VCaP (cell line): ENCODE measurements around the gene TAF9B.
"Not testable (repeated sequence)": the region's sequence is repeated elsewhere in the genome, so short reads cannot be mapped to it uniquely, and the experiment has no call there.

Experiments
- H3K27ac ChIP-seq: fragments of 450-650 bp; 2 replicates; pipeline ENCODE4 v1.5.1; 2017
- TF ChIP-seq, protein P1 (sequence below): fragments of 450-650 bp; conservative IDR thresholded peaks from 2 replicates; pipeline ENCODE4 v1.5.1; 2017; ENCODE audit warnings: mild to moderate bottlenecking, moderate library complexity

TAF9B gene

DNA sequence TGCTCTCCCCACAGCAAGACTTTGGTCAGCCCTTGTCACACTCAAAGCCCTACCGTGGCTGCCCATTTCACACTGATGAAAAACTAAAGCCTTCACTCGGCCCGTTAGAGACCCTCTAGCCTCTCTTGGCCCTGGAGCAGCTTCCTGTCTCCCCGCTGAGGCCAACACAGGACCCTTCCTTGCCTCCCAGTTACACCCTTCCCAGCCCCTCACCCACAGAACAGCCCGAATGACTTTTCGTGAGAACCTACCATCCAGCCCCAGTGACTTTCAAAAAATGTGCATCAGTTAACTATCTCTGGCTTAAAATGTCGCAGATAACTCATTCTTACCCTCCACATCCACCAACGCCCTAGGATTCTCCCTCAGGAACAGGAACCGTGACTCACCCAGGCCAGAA is 756 bp upstream of the TAF9B start:
- TF ChIP-seq, protein P1, sequence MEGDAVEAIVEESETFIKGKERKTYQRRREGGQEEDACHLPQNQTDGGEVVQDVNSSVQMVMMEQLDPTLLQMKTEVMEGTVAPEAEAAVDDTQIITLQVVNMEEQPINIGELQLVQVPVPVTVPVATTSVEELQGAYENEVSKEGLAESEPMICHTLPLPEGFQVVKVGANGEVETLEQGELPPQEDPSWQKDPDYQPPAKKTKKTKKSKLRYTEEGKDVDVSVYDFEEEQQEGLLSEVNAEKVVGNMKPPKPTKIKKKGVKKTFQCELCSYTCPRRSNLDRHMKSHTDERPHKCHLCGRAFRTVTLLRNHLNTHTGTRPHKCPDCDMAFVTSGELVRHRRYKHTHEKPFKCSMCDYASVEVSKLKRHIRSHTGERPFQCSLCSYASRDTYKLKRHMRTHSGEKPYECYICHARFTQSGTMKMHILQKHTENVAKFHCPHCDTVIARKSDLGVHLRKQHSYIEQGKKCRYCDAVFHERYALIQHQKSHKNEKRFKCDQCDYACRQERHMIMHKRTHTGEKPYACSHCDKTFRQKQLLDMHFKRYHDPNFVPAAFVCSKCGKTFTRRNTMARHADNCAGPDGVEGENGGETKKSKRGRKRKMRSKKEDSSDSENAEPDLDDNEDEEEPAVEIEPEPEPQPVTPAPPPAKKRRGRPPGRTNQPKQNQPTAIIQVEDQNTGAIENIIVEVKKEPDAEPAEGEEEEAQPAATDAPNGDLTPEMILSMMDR = no peak
- peak overlapping the region; percentile 74 for H3K27ac ChIP-seq

DNA sequence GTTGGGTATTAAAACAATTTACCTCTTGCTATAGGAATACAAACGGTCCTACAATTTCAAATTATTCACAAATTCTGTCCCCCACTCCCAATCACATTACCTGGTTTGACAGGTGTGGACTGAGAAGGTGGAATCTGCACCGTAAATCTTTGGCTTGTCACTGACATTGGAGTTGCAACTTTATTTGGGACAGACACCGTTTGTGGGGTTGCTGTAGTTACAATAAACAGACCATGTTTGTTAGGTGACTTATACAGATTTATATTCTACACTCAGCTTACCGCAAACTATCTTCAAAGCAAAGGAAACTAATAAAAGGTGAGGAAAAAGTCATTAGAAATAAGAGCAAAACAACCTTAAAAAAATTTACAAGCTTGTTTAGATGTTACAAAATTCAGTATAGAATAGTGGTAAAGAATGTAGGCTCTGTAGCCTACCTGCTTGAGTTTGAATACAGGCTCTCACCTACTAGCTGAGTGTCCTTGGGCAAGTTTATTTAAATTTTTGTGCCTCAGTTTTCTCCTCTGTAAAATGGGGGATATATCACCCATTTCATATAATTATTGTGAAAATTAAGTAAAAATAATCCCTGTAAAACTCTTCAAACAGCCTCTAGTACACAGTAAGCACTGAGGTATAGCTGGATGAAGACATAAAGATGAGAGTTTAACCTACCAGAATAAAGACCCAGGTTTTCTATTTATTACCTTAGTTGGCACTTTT is 6.1 kb downstream of the TAF9B start:
- no peak overlapping the region for H3K27ac ChIP-seq
- TF ChIP-seq, protein P1 = no peak

DNA sequence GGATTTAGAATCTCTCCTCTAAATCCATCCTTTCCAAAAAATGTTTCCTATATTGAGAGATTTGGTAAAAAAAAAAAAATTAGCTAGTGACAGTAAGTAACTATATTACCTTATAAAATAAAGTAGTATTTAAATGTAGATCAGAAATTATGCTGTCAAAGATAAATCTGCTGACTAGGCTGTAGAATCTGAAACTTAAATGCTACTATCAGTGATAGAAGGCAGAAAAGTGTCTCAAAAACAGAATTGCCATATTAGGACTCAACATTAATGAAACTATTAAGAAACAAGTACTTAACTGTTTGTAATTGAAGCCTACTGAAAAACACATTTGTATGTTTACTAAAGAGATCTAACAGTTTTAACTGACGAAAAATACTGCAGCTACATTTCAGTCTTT is 8.3 kb downstream of the TAF9B start:
- no peak overlapping the region for H3K27ac ChIP-seq
- TF ChIP-seq, protein P1 = no peak

DNA sequence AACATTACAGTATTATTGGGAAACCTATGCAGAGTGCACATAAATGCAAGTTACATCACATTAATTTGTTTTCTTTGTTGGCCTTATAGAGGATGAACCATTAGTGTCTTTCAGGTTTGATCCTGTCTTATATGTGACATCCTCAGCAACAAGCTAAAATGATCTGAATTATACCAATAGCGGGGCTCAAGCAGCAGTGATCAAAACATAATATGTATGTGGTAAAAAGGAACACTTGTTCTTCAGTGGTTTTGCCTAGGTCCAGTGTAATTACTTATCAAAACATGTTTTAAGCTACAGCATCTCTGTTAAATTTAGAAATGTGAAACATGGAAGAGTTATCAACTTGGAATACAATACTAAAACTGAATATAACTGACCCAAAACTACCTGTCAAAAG is 9.1 kb downstream of the TAF9B start:
- TF ChIP-seq, protein P1 = no peak
- H3K27ac ChIP-seq = no peak overlapping the region

DNA sequence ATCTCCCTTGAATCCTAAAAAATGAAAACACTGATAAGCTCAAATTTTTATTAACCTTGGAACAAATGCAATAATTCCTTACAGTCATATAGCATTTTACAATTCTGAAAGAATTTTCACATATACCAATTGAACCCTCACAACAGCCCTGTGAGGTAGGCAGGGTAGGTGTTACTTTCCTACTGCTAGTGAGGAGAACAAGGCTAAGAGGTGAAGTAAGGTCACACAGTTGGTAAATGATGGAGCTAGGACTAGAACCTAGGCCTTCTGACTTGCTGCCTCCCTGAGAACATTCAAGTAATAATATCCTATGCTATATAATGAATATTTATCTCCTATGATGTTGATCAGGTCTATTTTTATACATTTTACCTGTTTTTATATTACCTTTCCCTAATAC is 9.7 kb downstream of the TAF9B start:
- H3K27ac ChIP-seq = no peak overlapping the region
- TF ChIP-seq, protein P1 = no peak

DNA sequence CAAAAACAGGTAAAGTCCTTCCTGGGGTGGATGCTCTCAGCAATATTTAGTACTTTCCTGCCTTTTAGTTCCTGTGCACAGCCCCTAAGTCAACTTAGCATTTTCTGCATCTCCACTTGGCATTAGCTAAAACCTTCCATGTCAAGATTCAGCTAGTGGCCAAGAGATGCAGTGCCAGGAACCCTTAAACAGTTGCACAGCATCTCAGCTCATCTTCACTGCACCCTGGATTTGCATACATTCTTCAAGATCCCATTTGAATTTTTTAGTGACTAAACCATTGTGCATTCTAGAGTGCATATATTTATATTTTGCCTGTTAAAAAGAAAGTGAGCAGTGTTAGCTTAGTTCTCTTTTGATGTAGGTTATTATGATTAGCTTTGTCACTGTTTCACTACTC is 13.7 kb downstream of the TAF9B start:
- not testable (repeated sequence) for H3K27ac ChIP-seq

DNA sequence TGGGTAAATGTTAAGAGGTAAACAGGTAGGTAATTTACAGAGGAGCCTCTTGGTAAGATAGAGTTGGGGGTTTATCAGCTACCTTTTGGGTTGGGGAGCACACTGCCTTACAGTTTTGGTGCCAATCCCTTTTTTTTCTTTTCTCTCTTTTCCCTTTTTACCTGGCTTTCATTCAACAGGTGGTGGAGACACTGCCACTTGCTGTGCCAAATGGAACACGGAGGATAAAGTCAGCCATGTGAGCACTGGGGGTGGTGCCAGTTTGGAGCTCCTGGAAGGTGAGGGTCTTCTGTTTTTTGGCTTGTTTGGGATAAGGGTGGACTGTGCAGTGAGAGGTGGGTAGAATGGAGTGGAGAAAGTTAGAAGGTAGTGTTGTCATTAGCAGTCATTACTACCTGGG is 14.3 kb downstream of the TAF9B start:
- TF ChIP-seq, protein P1 = no peak
- no peak overlapping the region for H3K27ac ChIP-seq

DNA sequence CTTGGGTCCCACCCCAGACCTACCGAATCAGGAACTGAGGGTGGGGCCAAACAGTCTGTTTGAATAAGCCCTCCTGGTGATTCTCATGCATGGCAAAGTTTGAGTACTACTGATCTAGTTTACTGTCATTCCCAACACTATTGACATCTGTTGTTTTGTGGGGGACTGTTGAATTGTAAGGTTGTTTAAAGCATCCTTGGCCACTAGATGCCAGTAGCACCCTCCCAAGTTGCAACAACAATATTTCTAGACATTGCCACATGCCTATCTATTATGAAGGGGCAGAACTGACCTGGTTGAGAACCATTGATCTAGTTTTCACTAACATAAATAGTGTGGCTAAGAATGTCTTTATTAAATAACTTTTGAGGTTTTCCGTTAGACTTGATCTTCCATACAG is 15.1 kb downstream of the TAF9B start:
- TF ChIP-seq, protein P1 = peak; percentile 59
- H3K27ac ChIP-seq = no peak overlapping the region
